Activated B cell treated with CpG ODN at 0.5 μM for 24 hours (primary cell): Measurements from ENCODE around the gene MX2. TPM values are rescaled to one million over a fixed set of nuclear protein-coding genes. Genes with fewer than 3 reads are reported as not detected.

Experiments used
- ATAC-seq: fragments of 200-7000 bp; cut with Tn5 transposase; one replicate; pipeline ENCODE4 v1.10.0; 2021; ENCODE audit warnings: low read depth, mild to moderate bottlenecking, moderate library complexity
- CTCF ChIA-PET: fragments of 350-600 bp; sonication (Branson Sonifier 250); formaldehyde crosslinking; loops from one replicate; lab custom pipeline; 2021; ENCODE audit warnings: antibody characterized with exemption; lab: Charles Lee
- POLR2A ChIA-PET: fragments of 350-600 bp; sonication (Branson Sonifier 250); formaldehyde crosslinking; loops from one replicate; lab custom pipeline; 2021; ENCODE audit warnings: antibody characterized with exemption; lab: Charles Lee
- DNase-seq: peaks from one replicate; pipeline ENCODE4 v3.0.0; 2022
- H3K27ac Mint-ChIP-seq: one replicate; pipeline ENCODE4 v1.8.0; 2020; ENCODE audit warnings: mixed read lengths
- H3K27me3 Mint-ChIP-seq: one replicate; pipeline ENCODE4 v1.8.0; 2021; ENCODE audit warnings: mixed read lengths
- H3K36me3 Mint-ChIP-seq: one replicate; pipeline ENCODE4 v1.8.0; 2021; ENCODE audit warnings: low read depth, mixed read lengths
- H3K4me1 Mint-ChIP-seq: one replicate; pipeline ENCODE4 v1.8.0; 2021; ENCODE audit warnings: mixed read lengths
- H3K4me3 Mint-ChIP-seq: one replicate; pipeline ENCODE4 v1.8.0; 2020; ENCODE audit warnings: mild to moderate bottlenecking, mixed read lengths
- H3K9me3 Mint-ChIP-seq: one replicate; pipeline ENCODE4 v1.8.0; 2020; ENCODE audit warnings: mixed read lengths
- CTCF ChIP-seq: fragments of 200-600 bp; IDR thresholded peaks from one replicate; pipeline ENCODE4 v1.8.0; 2022; ENCODE audit warnings: antibody characterized with exemption, mild to moderate bottlenecking
- intact Hi-C: fragments of 100-400 bp; cut with micrococcal nuclease; formaldehyde crosslinking; loops from one replicate; pipeline ENCODE4 v1.15.1; 2024
- total RNA-seq: library from RNA; stranded (reverse); gene quantifications from 2 replicates; pipeline ENCODE4 v1.2.3, GENCODE V29; 2022

The MX2 gene
- total RNA-seq, 1 donor from 2014 or later: 34.4 TPM

GRCh38 chr21:41444703-41445464 is 83.1 kb downstream of the MX2 start:
- POLR2A ChIA-PET: no interaction called here
- CTCF ChIA-PET: no interaction called here
- DNase-seq: no peak
- Mint-ChIP-seq H3K27ac (no peak overlapping the region), H3K9me3 (no peaks in the 10 kb centered on the region), H3K36me3 (peaks cover 97% of the 10 kb centered on the region), H3K4me3 (no peak overlapping the region), H3K4me1 (no peaks in the 10 kb centered on the region), H3K27me3 (no peaks in the 10 kb centered on the region)
- intact Hi-C loops: no loop called here
- TF ChIP-seq CTCF: no peak
- ATAC-seq: no peak

- POLR2A ChIA-PET: no interaction called here
- Mint-ChIP-seq H3K4me3 (no peak overlapping the region), H3K9me3 (no peaks in the 10 kb centered on the region), H3K27me3 (no peaks in the 10 kb centered on the region), H3K27ac (no peak overlapping the region), H3K36me3 (peaks cover 97% of the 10 kb centered on the region), H3K4me1 (no peaks in the 10 kb centered on the region)
- intact Hi-C loops: no loop called here
- ATAC-seq: no peak
- CTCF ChIA-PET: no interaction called here
- no peak for DNase-seq
- TF ChIP-seq CTCF: no peak
These were observed 83.6 kb downstream of the MX2 start for GRCh38 chr21:41445465-41445862.

GRCh38 chr21:41446586-41446985 is 84.8 kb downstream of the MX2 start:
- Mint-ChIP-seq H3K4me3 (no peak overlapping the region), H3K27me3 (no peaks in the 10 kb centered on the region), H3K9me3 (no peaks in the 10 kb centered on the region), H3K27ac (no peak overlapping the region), H3K4me1 (peaks cover 4% of the 10 kb centered on the region), H3K36me3 (peaks cover 95% of the 10 kb centered on the region)
- CTCF ChIA-PET: no interaction called here
- DNase-seq (no peak), ATAC-seq (no peak)
- intact Hi-C loops: no loop called here
- POLR2A ChIA-PET: no interaction called here
- no peak for TF ChIP-seq CTCF

GRCh38 chr21:41447356-41447755 is 85.5 kb downstream of the MX2 start:
- H3K9me3 Mint-ChIP-seq: no peaks in the 10 kb centered on the region
- H3K4me1 Mint-ChIP-seq: peaks cover 4% of the 10 kb centered on the region
- H3K27me3 Mint-ChIP-seq: no peaks in the 10 kb centered on the region
- TF ChIP-seq CTCF: no peak
- ChIA-PET POLR2A (no interaction called here), CTCF (no interaction called here)
- H3K36me3 Mint-ChIP-seq: peaks cover 95% of the 10 kb centered on the region
- H3K27ac Mint-ChIP-seq: no peak overlapping the region
- DNase-seq (no peak), ATAC-seq (no peak)
- H3K4me3 Mint-ChIP-seq: no peak overlapping the region
- intact Hi-C loops: no loop called here

GRCh38 chr21:41449613-41450012 is 87.8 kb downstream of the MX2 start:
- Mint-ChIP-seq H3K9me3 (no peaks in the 10 kb centered on the region), H3K4me1 (peaks cover 4% of the 10 kb centered on the region), H3K27me3 (no peaks in the 10 kb centered on the region), H3K36me3 (peaks cover 95% of the 10 kb centered on the region), H3K4me3 (no peak overlapping the region), H3K27ac (no peak overlapping the region)
- CTCF ChIA-PET: interaction anchor here (1.1 to 2.3 kb wide), 2 partner anchors 11 to 166 kb away, joined by 3 to 13 read pairs; no protein-coding TSS in a partner anchor
- intact Hi-C loops: no loop called here
- POLR2A ChIA-PET: no interaction called here
- no peak for TF ChIP-seq CTCF
- ATAC-seq (no peak), DNase-seq (no peak)
